Esophagus muscularis mucosa (tissue), 4 donors: ENCODE data around the gene IL21R. TPM values are rescaled to one million over a fixed set of nuclear protein-coding genes. Genes with fewer than 3 reads are reported as not detected.

Source experiments
- DNase-seq: peaks from one replicate; pipeline ENCODE4 v3.0.0-alpha.2; 2017; ENCODE audit errors: extremely low spot score
- H3K27ac ChIP-seq, 4 donors: fragments of 200-600 bp; sonication (generic); replicated peaks in 1 of 4; 1 replicate in 3 of 4; 2 replicates in 1 of 4; pipeline ENCODE4 v1.5.1; 2016 to 2019; ENCODE audit warnings: mild to moderate bottlenecking in 1 of 4
- H3K27me3 ChIP-seq, 4 donors: fragments of 200-600 bp; sonication (generic); one replicate each; pipeline versions ENCODE4 v1.5.1 to v1.6.0; 2016 to 2019
- H3K36me3 ChIP-seq, 4 donors: fragments of 200-600 bp; sonication (generic); one replicate each; pipeline ENCODE4 v1.5.1; 2016 to 2019
- H3K4me1 ChIP-seq, 4 donors: fragments of 200-600 bp; sonication (generic); one replicate each; pipeline ENCODE4 v1.5.1; 2016 to 2019
- H3K4me3 ChIP-seq, 4 donors: fragments of 200-600 bp; sonication (generic); 1 replicate in 2 of 4; 2 replicates in 2 of 4; pipeline ENCODE4 v1.5.1; 2016 to 2019; ENCODE audit warnings: mild to moderate bottlenecking in 4 of 4, moderate library complexity in 1 of 4
- H3K9me3 ChIP-seq, 4 donors: fragments of 200-600 bp; sonication (generic); 1 replicate in 3 of 4; 2 replicates in 1 of 4; pipeline ENCODE4 v1.5.1; 2016 to 2019
- EP300 ChIP-seq: sonication (generic); formaldehyde crosslinking; IDR thresholded peaks from one replicate; pipeline ENCODE4 v1.6.1; 2017; ENCODE audit warnings: antibody characterized with exemption
- POLR2A ChIP-seq: fragments of 450-650 bp; IDR thresholded peaks from one replicate; pipeline ENCODE4 v1.6.1; 2017; ENCODE audit warnings: antibody characterized with exemption, moderate library complexity, mild to moderate bottlenecking, low read depth
- POLR2AphosphoS5 ChIP-seq, 2 donors: sonication (generic); formaldehyde crosslinking; IDR thresholded peaks; one replicate each; pipeline ENCODE4 v1.6.1; 2017; ENCODE audit warnings: antibody characterized with exemption in 2 of 2
- WGBS: methylation state at CpG from one replicate; pipeline ENCODE4 v1.1.5; 2018; 5-methylcytosine and 5-hydroxymethylcytosine counted together
- intact Hi-C: fragments of 100-400 bp; cut with DNase I; formaldehyde crosslinking; loops from one replicate; pipeline ENCODE4 v1.15.1; 2023
- total RNA-seq, 4 donors: library from RNA; depleted of rRNA; stranded (reverse); fragments of >200 nt; gene quantifications; one replicate each; pipeline versions ENCODE4 v1.1.0 to v1.2.1, GENCODE V29; 2016
- TF ChIP-seq, protein P1 (sequence below), 3 experiments: fragments of 200-600 bp in 2 of 3; fragments of 450-650 bp in 1 of 3; sonication (generic) in 2 of 3; IDR thresholded peaks; one replicate each; pipeline ENCODE4 v1.5.1; 2017 to 2019; ENCODE audit warnings: antibody characterized with exemption in 3 of 3, mild to moderate bottlenecking in 2 of 3, moderate library complexity in 1 of 3

The IL21R gene
- total RNA-seq, 4 donors from 2014 or later, result under 0.01 to 0.50 (median 0.17) TPM; not detected in 1

DNA sequence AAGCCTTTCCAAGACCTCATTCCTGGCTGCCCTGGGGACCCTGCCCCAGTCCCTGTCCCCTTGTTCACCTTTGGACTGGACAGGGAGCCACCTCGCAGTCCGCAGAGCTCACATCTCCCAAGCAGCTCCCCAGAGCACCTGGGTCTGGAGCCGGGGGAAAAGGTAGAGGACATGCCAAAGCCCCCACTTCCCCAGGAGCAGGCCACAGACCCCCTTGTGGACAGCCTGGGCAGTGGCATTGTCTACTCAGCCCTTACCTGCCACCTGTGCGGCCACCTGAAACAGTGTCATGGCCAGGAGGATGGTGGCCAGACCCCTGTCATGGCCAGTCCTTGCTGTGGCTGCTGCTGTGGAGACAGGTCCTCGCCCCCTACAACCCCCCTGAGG, 38.7 kb upstream of the IL21R start:
- Histone ChIP-seq H3K27ac (peak overlapping the region in 3 of 4 donors; percentile 44 to 65 (median 52)), H3K27me3 (no peaks in the 10 kb centered on the region), H3K36me3 (peaks cover 43 to 63% (median 61%) of the 10 kb centered on the region in 4 donors), H3K9me3 (no peaks in the 10 kb centered on the region), H3K4me3 (no peak overlapping the region), H3K4me1 (peaks cover 12 to 46% (median 34%) of the 10 kb centered on the region in 4 donors)
- DNase-seq, result no peak
- intact Hi-C loops, result no loop called here
- TF ChIP-seq POLR2AphosphoS5 (IDR thresholded peaks at IDR 0.05) (no peak), POLR2A (no peak)
- WGBS, result 60% methylated on average over 1 of the region's 5 CpGs

DNA sequence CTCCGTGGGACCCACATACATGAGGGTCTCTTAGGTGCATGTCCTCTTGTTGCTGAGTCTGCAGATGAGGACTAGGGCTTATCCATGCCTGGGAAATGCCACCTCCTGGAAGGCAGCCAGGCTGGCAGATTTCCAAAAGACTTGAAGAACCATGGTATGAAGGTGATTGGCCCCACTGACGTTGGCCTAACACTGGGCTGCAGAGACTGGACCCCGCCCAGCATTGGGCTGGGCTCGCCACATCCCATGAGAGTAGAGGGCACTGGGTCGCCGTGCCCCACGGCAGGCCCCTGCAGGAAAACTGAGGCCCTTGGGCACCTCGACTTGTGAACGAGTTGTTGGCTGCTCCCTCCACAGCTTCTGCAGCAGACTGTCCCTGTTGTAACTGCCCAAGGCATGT, 38.2 kb upstream of the IL21R start:
- intact Hi-C loops, result no loop called here
- peaks cover 12 to 48% (median 37%) of the 10 kb centered on the region in 4 donors for H3K4me1 ChIP-seq
- H3K27ac ChIP-seq, result peak overlapping the region; percentile 44 to 65 (median 48)
- TF ChIP-seq POLR2A, result no peak
- peak; percentile 20 to 37 for TF ChIP-seq POLR2AphosphoS5 (IDR thresholded peaks at IDR 0.05)
- TF ChIP-seq, protein P1, sequence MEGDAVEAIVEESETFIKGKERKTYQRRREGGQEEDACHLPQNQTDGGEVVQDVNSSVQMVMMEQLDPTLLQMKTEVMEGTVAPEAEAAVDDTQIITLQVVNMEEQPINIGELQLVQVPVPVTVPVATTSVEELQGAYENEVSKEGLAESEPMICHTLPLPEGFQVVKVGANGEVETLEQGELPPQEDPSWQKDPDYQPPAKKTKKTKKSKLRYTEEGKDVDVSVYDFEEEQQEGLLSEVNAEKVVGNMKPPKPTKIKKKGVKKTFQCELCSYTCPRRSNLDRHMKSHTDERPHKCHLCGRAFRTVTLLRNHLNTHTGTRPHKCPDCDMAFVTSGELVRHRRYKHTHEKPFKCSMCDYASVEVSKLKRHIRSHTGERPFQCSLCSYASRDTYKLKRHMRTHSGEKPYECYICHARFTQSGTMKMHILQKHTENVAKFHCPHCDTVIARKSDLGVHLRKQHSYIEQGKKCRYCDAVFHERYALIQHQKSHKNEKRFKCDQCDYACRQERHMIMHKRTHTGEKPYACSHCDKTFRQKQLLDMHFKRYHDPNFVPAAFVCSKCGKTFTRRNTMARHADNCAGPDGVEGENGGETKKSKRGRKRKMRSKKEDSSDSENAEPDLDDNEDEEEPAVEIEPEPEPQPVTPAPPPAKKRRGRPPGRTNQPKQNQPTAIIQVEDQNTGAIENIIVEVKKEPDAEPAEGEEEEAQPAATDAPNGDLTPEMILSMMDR (IDR thresholded peaks at IDR 0.05), result no peak
- no peak for TF ChIP-seq EP300
- H3K9me3 ChIP-seq, result no peaks in the 10 kb centered on the region
- DNase-seq, result no peak
- H3K27me3 ChIP-seq, result no peaks in the 10 kb centered on the region
- peaks cover 40 to 57% (median 56%) of the 10 kb centered on the region in 4 donors for H3K36me3 ChIP-seq
- no peak overlapping the region for H3K4me3 ChIP-seq
- WGBS, result 89% methylated on average over 8 of the region's 9 CpGs

DNA sequence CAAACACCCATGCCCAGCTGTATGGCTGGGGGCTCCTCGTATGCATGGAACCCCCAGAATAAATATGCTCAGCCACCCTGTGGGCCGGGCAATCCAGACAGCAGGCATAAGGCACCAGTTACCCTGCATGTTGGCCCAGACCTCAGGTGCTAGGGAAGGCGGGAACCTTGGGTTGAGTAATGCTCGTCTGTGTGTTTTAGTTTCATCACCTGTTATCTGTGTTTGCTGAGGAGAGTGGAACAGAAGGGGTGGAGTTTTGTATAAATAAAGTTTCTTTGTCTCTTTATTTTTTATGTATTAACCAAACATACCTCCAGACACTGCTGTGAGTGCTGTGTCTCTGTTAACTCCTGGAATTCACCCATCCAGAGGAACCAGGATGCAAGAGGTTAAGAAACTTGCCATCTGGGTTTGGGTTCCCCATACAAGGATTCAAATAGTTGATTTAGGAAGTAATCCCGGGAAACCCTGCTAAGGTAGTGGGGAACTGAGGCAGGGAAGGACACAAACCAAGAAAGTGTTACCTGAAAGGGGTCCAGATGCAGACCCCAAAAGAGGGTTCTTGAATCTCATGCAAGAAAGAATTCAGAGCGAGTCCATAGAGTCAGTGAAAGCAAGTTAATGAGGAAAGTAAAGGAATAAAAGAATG, 37.4 kb upstream of the IL21R start:
- TF ChIP-seq POLR2AphosphoS5 (IDR thresholded peaks at IDR 0.05) (no peak), EP300 (no peak)
- 61% methylated on average over 5 of the region's 6 CpGs for WGBS
- no peaks in the 10 kb centered on the region for H3K27me3 ChIP-seq
- H3K27ac ChIP-seq, result peak overlapping the region; percentile 44 to 65 (median 48)
- peaks cover 32 to 49% (median 48%) of the 10 kb centered on the region in 4 donors for H3K36me3 ChIP-seq
- DNase-seq, result no peak
- no peak overlapping the region for H3K4me3 ChIP-seq
- intact Hi-C loops, result no loop called here
- H3K4me1 ChIP-seq, result peaks cover 12 to 48% (median 37%) of the 10 kb centered on the region in 4 donors
- H3K9me3 ChIP-seq, result no peaks in the 10 kb centered on the region

DNA sequence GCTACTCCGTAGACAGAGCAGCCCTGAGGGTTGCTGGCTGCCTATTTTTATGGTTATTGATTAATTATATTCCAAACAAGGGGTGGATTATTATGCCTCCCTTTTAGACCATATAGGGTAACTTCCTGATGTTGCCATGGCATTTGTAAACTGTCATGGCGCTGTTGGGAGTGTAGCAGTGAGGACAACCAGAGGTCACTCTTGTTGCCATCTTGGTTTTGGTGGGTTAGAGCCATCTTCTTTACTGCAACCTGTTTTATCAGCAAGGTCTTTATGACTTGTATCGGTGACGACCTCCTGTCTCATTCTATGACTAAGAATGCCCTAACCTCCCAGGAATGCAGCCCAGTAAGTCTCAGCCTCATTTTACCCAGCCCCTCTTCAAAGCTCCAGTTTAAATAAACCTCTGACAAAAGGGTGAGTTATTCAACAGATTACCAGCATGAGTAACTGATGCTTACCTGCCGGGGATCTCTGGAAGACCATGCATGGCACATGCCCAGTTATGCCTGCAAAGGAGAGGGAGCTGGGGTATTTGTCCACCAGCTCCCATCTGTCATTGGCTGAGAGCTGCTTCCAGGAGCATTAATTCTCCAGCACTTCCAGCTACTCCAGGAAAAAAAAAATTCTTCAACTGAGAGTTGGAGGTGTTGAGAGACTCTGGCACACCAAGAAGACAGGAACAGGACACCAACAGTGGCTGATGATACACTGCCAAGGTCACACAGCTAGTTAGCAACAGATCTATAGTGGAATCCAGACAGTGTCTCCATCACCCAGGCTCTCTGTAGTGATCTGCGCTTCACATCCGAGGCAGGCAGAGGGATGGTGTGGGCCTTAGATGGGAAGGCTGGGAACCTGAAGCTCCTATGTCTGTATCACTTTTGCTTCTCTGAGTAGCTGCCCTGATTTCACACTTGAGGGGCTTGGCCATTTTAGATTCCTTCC, 36.6 kb upstream of the IL21R start:
- Histone ChIP-seq H3K9me3 (no peaks in the 10 kb centered on the region), H3K27ac (peak overlapping the region; percentile 39 to 65 (median 48)), H3K4me1 (peaks cover 12 to 48% (median 37%) of the 10 kb centered on the region in 4 donors), H3K27me3 (no peaks in the 10 kb centered on the region), H3K36me3 (peaks cover 27 to 41% (median 40%) of the 10 kb centered on the region in 4 donors), H3K4me3 (no peak overlapping the region)
- TF ChIP-seq POLR2AphosphoS5 (IDR thresholded peaks at IDR 0.05), result no peak
- TF ChIP-seq EP300, result no peak
- TF ChIP-seq POLR2A, result no peak
- TF ChIP-seq, protein P1 (IDR thresholded peaks at IDR 0.05), result no peak
- no peak for DNase-seq
- intact Hi-C loops, result no loop called here
- 60% methylated on average over 7 of the region's 7 CpGs for WGBS

DNA sequence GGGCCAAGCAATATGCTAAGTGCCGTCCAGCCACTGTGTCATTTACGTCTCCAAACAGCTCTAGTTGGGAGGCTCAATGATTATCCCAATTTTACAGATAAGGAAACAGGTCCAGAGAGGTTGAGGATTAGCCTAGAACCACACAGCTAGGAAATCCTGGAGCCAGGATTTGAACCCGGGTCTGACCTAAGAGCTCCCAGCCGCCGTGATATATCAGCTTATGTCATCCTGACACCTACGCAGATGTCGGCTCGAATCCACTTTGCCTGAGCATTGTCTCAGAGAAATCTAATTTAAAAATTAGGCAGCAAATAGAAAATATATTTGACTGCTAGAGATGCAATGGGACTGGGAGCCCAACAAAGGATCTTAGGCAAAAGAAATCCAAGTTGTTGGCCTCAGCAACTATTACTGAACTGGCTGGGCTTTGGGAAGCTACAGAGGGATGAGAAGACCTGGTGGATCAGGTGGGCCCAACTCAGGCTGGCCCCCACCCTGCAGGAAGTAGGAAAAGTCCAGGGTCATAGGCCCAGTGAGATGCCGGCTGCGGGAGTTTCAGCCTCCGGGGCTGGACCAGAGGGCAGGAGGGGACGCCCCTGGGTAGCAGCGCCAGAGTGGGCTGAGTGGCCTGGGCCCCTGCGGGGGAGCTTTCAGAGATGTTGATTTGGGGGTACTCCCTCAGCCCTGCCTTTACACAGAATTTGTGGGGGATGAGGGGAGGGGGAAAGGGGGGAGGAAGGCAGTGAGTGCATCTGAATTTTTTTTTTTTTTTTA, 35.1 kb upstream of the IL21R start:
- no peaks in the 10 kb centered on the region for H3K9me3 ChIP-seq
- H3K4me3 ChIP-seq, result no peak overlapping the region
- intact Hi-C loops, result no loop called here
- WGBS, result 63% methylated on average over 14 of the region's 14 CpGs
- H3K36me3 ChIP-seq, result peaks cover 16 to 26% (median 26%) of the 10 kb centered on the region in 4 donors
- TF ChIP-seq, protein P1 (IDR thresholded peaks at IDR 0.05), result no peak
- no peak for TF ChIP-seq POLR2A
- TF ChIP-seq EP300, result no peak
- TF ChIP-seq POLR2AphosphoS5 (IDR thresholded peaks at IDR 0.05), result no peak
- peaks cover 12 to 48% (median 37%) of the 10 kb centered on the region in 4 donors for H3K4me1 ChIP-seq
- peak overlapping the region; percentile 48 to 65 (median 55) for H3K27ac ChIP-seq
- no peak for DNase-seq
- H3K27me3 ChIP-seq, result no peaks in the 10 kb centered on the region
